ENCODE results near the gene KLHL1. TPM values are rescaled to one million over a fixed set of nuclear protein-coding genes. Genes with fewer than 3 reads are reported as not detected.

KLHL1 gene
- total RNA-seq, 1 donor from 2014 or later: 0.14 TPM

DNA sequence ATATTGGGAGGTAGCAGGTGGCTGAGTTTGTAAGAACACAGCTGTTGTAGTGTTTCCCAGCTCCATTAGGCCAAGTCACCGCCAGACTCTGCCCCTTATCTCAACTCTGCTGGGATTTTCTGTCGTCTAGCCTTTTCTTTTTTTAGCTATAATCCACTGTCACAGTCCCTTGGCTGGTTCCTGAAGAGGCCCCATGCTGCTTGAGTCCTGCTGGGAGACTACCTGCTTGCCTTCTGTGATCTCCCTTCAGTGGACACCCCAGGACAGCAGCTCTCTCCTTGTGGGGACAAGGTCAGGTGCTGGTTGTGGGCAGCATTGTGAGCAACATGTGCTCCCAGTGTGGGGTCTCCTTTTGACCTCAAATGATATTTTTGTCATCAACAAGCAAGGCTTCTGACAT is 195.6 kb downstream of the KLHL1 start:
- H3K9me3 Mint-ChIP-seq: no peaks in the 10 kb centered on the region
- DNase-seq (ENCODE audit: extremely low spot score, unreplicated experiment): no peak
- H3K27ac Mint-ChIP-seq: no peak overlapping the region
- H3K4me1 Mint-ChIP-seq (ENCODE audit: unreplicated experiment): no peaks in the 10 kb centered on the region
- no peaks in the 10 kb centered on the region for H3K36me3 Mint-ChIP-seq
- no peaks in the 10 kb centered on the region for H3K27me3 Mint-ChIP-seq
- no peak for TF ChIP-seq CTCF (conservative IDR thresholded peaks at IDR 0.05)
- no peak overlapping the region for H3K4me3 Mint-ChIP-seq

DNA sequence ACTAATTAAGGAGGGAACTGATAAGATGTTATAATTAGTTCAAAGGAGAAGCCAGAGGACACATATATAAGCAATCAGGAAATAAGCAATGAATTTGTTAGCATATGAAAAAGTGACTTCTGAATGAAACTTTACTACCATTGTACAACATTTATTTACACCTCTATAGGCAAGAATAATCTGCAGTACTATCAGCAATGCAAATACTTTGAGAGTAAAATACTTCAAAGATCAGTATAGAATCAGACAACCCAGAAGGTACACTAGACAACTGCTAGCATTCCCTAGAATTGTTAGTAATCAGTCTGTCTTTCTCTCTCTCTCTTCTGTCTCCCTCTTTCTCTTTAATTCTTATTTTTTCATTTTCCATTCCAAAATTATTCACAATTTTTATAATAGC is 197.5 kb downstream of the KLHL1 start:
- Mint-ChIP-seq H3K9me3 (no peaks in the 10 kb centered on the region), H3K4me1 (ENCODE audit: unreplicated experiment) (no peaks in the 10 kb centered on the region), H3K36me3 (no peaks in the 10 kb centered on the region), H3K4me3 (no peak overlapping the region), H3K27ac (no peak overlapping the region), H3K27me3 (no peaks in the 10 kb centered on the region)
- no peak for DNase-seq (ENCODE audit: extremely low spot score, unreplicated experiment)
- no peak for TF ChIP-seq CTCF (conservative IDR thresholded peaks at IDR 0.05)

DNA sequence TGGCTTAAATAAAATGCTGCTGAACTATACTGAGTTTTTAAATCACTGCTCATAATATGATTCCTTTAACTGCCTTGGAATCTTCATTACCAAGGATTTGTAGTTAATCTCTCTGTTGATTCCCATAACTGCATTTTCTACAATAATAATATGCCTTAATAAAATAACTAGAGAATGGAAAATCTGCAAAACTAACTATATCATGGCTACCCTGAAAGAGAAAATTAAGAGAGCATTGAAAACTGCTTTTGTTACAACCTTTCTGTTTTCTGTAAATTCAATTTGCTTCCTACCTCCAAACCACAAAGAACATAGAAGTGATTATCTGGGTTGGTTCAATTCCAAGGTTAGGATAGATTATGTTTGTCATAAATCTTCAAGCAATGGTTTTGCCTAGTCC is 203.5 kb downstream of the KLHL1 start:
- H3K4me3 Mint-ChIP-seq: no peak overlapping the region
- no peaks in the 10 kb centered on the region for H3K4me1 Mint-ChIP-seq (ENCODE audit: unreplicated experiment)
- no peaks in the 10 kb centered on the region for H3K36me3 Mint-ChIP-seq
- H3K27me3 Mint-ChIP-seq: no peaks in the 10 kb centered on the region
- TF ChIP-seq CTCF (conservative IDR thresholded peaks at IDR 0.05): no peak
- DNase-seq (ENCODE audit: extremely low spot score, unreplicated experiment): no peak
- no peak overlapping the region for H3K27ac Mint-ChIP-seq
- H3K9me3 Mint-ChIP-seq: no peaks in the 10 kb centered on the region

DNA sequence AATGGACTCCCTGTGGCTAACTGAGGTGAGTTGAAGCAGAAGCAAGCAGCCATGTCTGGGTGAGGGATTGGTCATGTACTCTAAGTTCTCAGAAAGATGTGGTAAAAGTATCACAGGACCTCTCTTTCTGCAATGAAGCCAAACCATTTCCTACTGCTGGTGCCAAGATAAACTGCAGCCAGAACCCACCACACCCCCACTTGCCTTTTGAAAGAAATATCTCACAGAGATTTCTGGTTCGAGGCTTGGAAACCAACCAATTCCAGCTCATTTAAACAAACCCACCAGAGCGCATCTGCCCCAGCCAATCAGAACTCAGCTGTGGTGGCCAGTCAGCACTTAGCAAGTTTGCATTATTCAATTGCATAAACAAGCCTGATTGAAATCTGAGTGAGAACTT is 205.2 kb downstream of the KLHL1 start:
- Mint-ChIP-seq H3K9me3 (no peaks in the 10 kb centered on the region), H3K4me1 (ENCODE audit: unreplicated experiment) (no peaks in the 10 kb centered on the region), H3K36me3 (no peaks in the 10 kb centered on the region), H3K4me3 (no peak overlapping the region), H3K27ac (no peak overlapping the region), H3K27me3 (no peaks in the 10 kb centered on the region)
- TF ChIP-seq CTCF (conservative IDR thresholded peaks at IDR 0.05): no peak
- DNase-seq (ENCODE audit: extremely low spot score, unreplicated experiment): no peak

GRCh38 chr13:69882451-69882850 is 225.8 kb downstream of the KLHL1 start:
- TF ChIP-seq CTCF (conservative IDR thresholded peaks at IDR 0.05): no peak
- Mint-ChIP-seq H3K9me3 (no peaks in the 10 kb centered on the region), H3K4me3 (no peak overlapping the region), H3K4me1 (ENCODE audit: unreplicated experiment) (no peaks in the 10 kb centered on the region), H3K36me3 (no peaks in the 10 kb centered on the region), H3K27me3 (no peaks in the 10 kb centered on the region), H3K27ac (no peak overlapping the region)
- no peak for DNase-seq (ENCODE audit: extremely low spot score, unreplicated experiment)

GRCh38 chr13:69879936-69880335 is 228.3 kb downstream of the KLHL1 start:
- DNase-seq (ENCODE audit: extremely low spot score, unreplicated experiment): no peak
- H3K4me1 Mint-ChIP-seq (ENCODE audit: unreplicated experiment): no peaks in the 10 kb centered on the region
- TF ChIP-seq CTCF (conservative IDR thresholded peaks at IDR 0.05): no peak
- no peak overlapping the region for H3K4me3 Mint-ChIP-seq
- H3K36me3 Mint-ChIP-seq: no peaks in the 10 kb centered on the region
- no peaks in the 10 kb centered on the region for H3K9me3 Mint-ChIP-seq
- H3K27me3 Mint-ChIP-seq: no peaks in the 10 kb centered on the region
- no peak overlapping the region for H3K27ac Mint-ChIP-seq

All from type B pancreatic cell (in vitro differentiated cells).